Osteoblast (primary cell): ENCODE measurements around the gene ARNT2. TPM values are rescaled to one million over a fixed set of nuclear protein-coding genes. Genes with fewer than 3 reads are reported as not detected.

Experiments
- DNase-seq: peaks from one replicate; pipeline ENCODE4 v3.0.0; 2011; ENCODE audit warnings: low spot score, mixed read lengths; ENCODE audit not compliant: insufficient read length; ENCODE audit errors: missing footprints
- H2AFZ ChIP-seq: 2 replicates; pipeline ENCODE4 v1.6.0; 2011; ENCODE audit warnings: mild to moderate bottlenecking, low read length
- H3K27ac ChIP-seq: 2 replicates; pipeline ENCODE4 v1.5.1; 2011; ENCODE audit warnings: mild to moderate bottlenecking, low read depth, low read length, moderate library complexity
- H3K27me3 ChIP-seq: 2 replicates; pipeline ENCODE4 v1.6.0; 2012; ENCODE audit warnings: mild to moderate bottlenecking, control low read depth, inconsistent platforms, low read length, moderate library complexity; ENCODE audit not compliant: insufficient read depth
- H3K36me3 ChIP-seq: 2 replicates; pipeline ENCODE4 v1.5.1; 2011; ENCODE audit warnings: mild to moderate bottlenecking, low read length, control low read depth, moderate library complexity; ENCODE audit not compliant: insufficient read depth
- H3K4me1 ChIP-seq: 2 replicates; pipeline ENCODE4 v1.5.1; 2011; ENCODE audit warnings: mild to moderate bottlenecking, low read length, control low read depth, moderate library complexity; ENCODE audit not compliant: insufficient read depth
- H3K4me2 ChIP-seq: 2 replicates; pipeline ENCODE4 v1.6.0; 2011; ENCODE audit warnings: mild to moderate bottlenecking, low read length; ENCODE audit not compliant: insufficient read depth
- H3K4me3 ChIP-seq: fragments of 200-600 bp; sonication (generic); 3 replicates; pipeline ENCODE4 v1.5.1; 2012; ENCODE audit warnings: mild to moderate bottlenecking, low read length, inconsistent platforms; ENCODE audit not compliant: insufficient read depth
- H3K79me2 ChIP-seq: 2 replicates; pipeline ENCODE4 v1.6.0; 2012; ENCODE audit warnings: mild to moderate bottlenecking, low read length, control low read depth, inconsistent platforms; ENCODE audit not compliant: insufficient read depth
- H3K9me3 ChIP-seq: 2 replicates; pipeline ENCODE4 v1.5.1; 2011; ENCODE audit warnings: low read depth, low read length, control low read depth
- H4K20me1 ChIP-seq: 2 replicates; pipeline ENCODE4 v1.6.0; 2012; ENCODE audit warnings: mild to moderate bottlenecking, low read length, control low read depth; ENCODE audit not compliant: insufficient read depth
- total RNA-seq: library from RNA; depleted of rRNA; stranded (reverse); fragments of >200 nt; gene quantifications from 2 replicates; pipeline ENCODE4 v1.2.3, GENCODE V29; 2012
- TF ChIP-seq, protein P1 (sequence below): IDR thresholded peaks from 2 replicates; pipeline ENCODE4 v1.5.1; 2011; ENCODE audit warnings: mild to moderate bottlenecking, low read depth, low read length, moderate library complexity; ENCODE audit errors: extremely low read depth

ARNT2 gene
- total RNA-seq, 1 donor: 30.0 TPM

DNA sequence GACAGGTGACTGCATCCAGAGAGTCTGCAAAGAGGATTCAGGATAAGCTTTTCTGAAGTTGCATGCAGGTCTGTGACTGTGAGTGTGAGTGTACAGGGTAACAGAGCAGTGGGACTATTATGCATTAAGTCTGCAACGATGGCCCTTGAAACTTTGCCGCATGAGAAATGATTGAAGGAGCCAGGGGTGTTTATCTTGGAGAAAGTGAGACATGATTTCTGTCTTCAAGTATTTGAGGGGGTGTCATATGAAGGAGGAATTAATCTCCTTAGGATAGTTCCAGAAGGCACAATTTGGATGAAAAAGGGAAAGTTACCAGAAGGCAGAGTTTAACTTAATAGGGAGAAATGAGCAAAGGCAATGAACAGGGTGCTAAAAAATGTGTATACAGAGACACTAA lies 119.6 kb downstream of the ARNT2 start:
- Histone ChIP-seq H3K36me3 (peaks cover under 1% of the 10 kb centered on the region), H3K27ac (peak overlapping the region; percentile 71), H3K9me3 (no peaks in the 10 kb centered on the region), H3K27me3 (no peaks in the 10 kb centered on the region), H3K4me1 (peaks cover 60% of the 10 kb centered on the region), H3K79me2 (peaks cover 35% of the 10 kb centered on the region), H2AFZ (no peak overlapping the region), H3K4me3 (no peak overlapping the region), H3K4me2 (peak overlapping the region; percentile 25), H4K20me1 (no peaks in the 10 kb centered on the region)
- TF ChIP-seq, protein P1, sequence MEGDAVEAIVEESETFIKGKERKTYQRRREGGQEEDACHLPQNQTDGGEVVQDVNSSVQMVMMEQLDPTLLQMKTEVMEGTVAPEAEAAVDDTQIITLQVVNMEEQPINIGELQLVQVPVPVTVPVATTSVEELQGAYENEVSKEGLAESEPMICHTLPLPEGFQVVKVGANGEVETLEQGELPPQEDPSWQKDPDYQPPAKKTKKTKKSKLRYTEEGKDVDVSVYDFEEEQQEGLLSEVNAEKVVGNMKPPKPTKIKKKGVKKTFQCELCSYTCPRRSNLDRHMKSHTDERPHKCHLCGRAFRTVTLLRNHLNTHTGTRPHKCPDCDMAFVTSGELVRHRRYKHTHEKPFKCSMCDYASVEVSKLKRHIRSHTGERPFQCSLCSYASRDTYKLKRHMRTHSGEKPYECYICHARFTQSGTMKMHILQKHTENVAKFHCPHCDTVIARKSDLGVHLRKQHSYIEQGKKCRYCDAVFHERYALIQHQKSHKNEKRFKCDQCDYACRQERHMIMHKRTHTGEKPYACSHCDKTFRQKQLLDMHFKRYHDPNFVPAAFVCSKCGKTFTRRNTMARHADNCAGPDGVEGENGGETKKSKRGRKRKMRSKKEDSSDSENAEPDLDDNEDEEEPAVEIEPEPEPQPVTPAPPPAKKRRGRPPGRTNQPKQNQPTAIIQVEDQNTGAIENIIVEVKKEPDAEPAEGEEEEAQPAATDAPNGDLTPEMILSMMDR: no peak
- DNase-seq: peak; percentile 88

DNA sequence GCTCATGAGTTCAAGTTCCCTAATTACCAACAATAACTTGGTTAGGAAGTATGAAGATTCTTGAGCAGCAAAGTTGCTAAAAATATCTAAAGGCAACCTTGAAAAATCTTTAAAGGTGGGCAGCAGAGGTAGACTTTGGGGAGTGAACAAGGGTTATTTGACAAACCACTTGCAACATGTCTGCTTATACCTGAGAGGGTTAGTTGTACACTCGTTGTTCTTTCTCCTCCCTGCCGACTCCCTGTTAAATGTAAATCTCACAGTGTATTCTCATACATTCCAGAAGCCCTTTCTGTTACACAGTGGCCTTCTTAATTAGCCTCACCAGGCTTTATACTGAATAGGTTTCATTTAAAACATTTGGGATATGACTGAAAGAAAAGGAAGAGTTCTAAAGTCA lies 121.7 kb downstream of the ARNT2 start:
- Histone ChIP-seq H3K79me2 (peaks cover 35% of the 10 kb centered on the region), H3K4me2 (no peak overlapping the region), H3K27me3 (no peaks in the 10 kb centered on the region), H3K4me3 (no peak overlapping the region), H4K20me1 (no peaks in the 10 kb centered on the region), H3K27ac (peak overlapping the region; percentile 88), H3K36me3 (no peaks in the 10 kb centered on the region), H3K4me1 (peaks cover 60% of the 10 kb centered on the region), H2AFZ (no peak overlapping the region), H3K9me3 (no peaks in the 10 kb centered on the region)
- no peak for DNase-seq
- TF ChIP-seq, protein P1: no peak

DNA sequence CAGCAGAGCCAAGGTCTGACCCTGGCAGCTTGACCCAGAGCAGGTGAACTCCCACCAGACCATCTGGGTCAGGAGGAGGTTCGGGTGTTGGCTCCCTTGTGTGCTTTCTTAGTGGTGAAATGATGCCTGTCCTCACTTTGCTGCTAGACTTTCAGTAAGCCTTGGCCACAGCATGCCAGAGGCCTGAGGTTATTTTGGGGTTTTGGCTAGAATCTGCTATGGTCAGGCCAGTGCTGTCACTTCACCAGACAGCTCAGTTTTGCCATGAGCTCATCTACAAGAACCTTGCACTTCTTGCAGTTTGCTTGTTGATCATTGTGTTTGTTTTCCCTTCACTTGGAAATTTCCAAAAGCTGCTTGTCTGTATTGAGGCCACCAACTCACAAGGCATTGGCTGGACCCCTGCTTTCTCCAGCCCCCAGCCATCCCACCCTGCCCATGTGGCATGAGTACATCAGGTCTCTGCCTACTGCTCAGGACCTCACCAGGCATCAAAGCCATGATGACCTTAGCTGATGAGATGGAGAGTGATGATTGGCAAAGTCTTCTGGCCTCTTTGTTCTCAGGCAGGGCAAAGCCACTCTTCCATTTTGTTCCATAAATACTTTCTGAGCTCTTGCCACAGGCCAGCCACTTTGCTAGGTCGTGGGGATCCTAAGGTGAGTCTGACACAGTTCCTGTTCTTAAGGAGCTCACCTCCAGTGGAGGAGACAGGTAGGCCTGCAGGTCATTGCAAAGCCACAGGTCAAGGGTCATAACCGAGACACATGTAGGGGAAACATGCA lies 122.6 kb downstream of the ARNT2 start:
- TF ChIP-seq, protein P1: no peak
- Histone ChIP-seq H3K9me3 (no peaks in the 10 kb centered on the region), H3K79me2 (peaks cover 34% of the 10 kb centered on the region), H2AFZ (no peak overlapping the region), H3K4me1 (peaks cover 63% of the 10 kb centered on the region), H4K20me1 (no peaks in the 10 kb centered on the region), H3K27me3 (no peaks in the 10 kb centered on the region), H3K4me3 (no peak overlapping the region), H3K27ac (peak overlapping the region; percentile 88), H3K36me3 (no peaks in the 10 kb centered on the region), H3K4me2 (no peak overlapping the region)
- peak; percentile 53 for DNase-seq

DNA sequence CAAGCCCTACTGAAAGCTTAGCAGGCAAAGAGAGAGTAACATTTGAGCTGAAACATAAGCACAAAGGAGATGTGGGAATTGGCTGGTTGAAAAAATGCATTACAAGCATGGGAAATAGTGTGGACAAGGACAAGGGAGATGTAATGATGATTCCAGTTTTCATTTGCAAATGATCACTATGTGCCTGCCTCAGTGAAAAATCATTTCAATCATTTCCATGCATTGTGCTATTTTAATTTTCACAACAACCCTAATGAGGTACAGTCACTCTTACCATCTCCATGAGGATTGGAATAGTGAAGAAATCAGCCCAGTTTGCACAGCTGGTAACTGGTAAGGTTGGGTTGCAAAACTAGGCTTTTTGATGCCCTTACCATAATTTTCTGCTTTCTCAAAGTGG lies 123.2 kb downstream of the ARNT2 start:
- Histone ChIP-seq H3K4me1 (peaks cover 69% of the 10 kb centered on the region), H3K27me3 (no peaks in the 10 kb centered on the region), H3K36me3 (no peaks in the 10 kb centered on the region), H3K4me2 (no peak overlapping the region), H3K4me3 (no peak overlapping the region), H4K20me1 (no peaks in the 10 kb centered on the region), H2AFZ (no peak overlapping the region), H3K9me3 (no peaks in the 10 kb centered on the region), H3K27ac (peak overlapping the region; percentile 88), H3K79me2 (peaks cover 30% of the 10 kb centered on the region)
- DNase-seq: no peak
- TF ChIP-seq, protein P1: no peak
